Measurements from ENCODE around the gene EGFLAM. TPM values are rescaled to one million over a fixed set of nuclear protein-coding genes. Genes with fewer than 3 reads are reported as not detected.

Gene EGFLAM
- polyA plus RNA-seq, 1 experiment = 16.4 TPM

GRCh38 chr5:38438757-38439156, 180.4 kb downstream of the EGFLAM start:
- TF ChIP-seq CTCF (IDR thresholded peaks at IDR 0.05; ENCODE audit: low read depth, low read length) = no peak
- Histone ChIP-seq H3K4me3 (ENCODE audit: low read depth, low read length) (no peak overlapping the region), H3K27me3 (ENCODE audit: control insufficient read depth, insufficient read depth, low read length) (peaks cover 2% of the 10 kb centered on the region), H3K9me3 (ENCODE audit: control insufficient read depth, insufficient read depth, low read length) (no peaks in the 10 kb centered on the region), H3K27ac (ENCODE audit: low read depth, low read length) (no peak overlapping the region)
- POLR2A ChIA-PET = no interaction called here
- CTCF ChIA-PET = interaction anchor here (5.9 kb wide), 1 partner anchor 371 kb away, joined by 364 read pairs; no protein-coding TSS in a partner anchor
- no peak for DNase-seq (ENCODE audit: low read depth, low spot score)

- peak; percentile 99 for TF ChIP-seq CTCF (IDR thresholded peaks at IDR 0.05; ENCODE audit: low read depth, low read length)
- Histone ChIP-seq H3K27ac (ENCODE audit: low read depth, low read length) (no peak overlapping the region), H3K27me3 (ENCODE audit: control insufficient read depth, insufficient read depth, low read length) (peaks cover 2% of the 10 kb centered on the region), H3K4me3 (ENCODE audit: low read depth, low read length) (no peak overlapping the region), H3K9me3 (ENCODE audit: control insufficient read depth, insufficient read depth, low read length) (no peaks in the 10 kb centered on the region)
- ChIA-PET POLR2A (interaction anchor here (0.5 to 1.8 kb wide), 6 partner anchors 8 to 368 kb away, joined by 3 to 14 read pairs (median 4); no protein-coding TSS in a partner anchor), CTCF (interaction anchor here (0.5 to 5.9 kb wide), 117 partner anchors 8 to 1152 kb away, joined by 3 to 364 read pairs (median 5); no protein-coding TSS in a partner anchor)
- peak; percentile 82 for DNase-seq (ENCODE audit: low read depth, low spot score)
These were observed 183.3 kb downstream of the EGFLAM start for GRCh38 chr5:38441453-38442246.

- CTCF ChIA-PET = interaction anchor here (0.5 to 5.9 kb wide), 108 partner anchors 8 to 934 kb away, joined by 3 to 364 read pairs (median 6); no protein-coding TSS in a partner anchor
- no peak for TF ChIP-seq CTCF (IDR thresholded peaks at IDR 0.05; ENCODE audit: low read depth, low read length)
- POLR2A ChIA-PET = interaction anchor here (0.9 to 1.8 kb wide), 5 partner anchors 9 to 368 kb away, joined by 4 to 14 read pairs (median 4); no protein-coding TSS in a partner anchor
These were observed 183.9 kb downstream of the EGFLAM start for GRCh38 chr5:38442247-38442573.

GRCh38 chr5:38443390-38443789, 185.0 kb downstream of the EGFLAM start:
- CTCF ChIA-PET = interaction anchor here (0.5 to 5.9 kb wide), 6 partner anchors 17 to 376 kb away, joined by 3 to 364 read pairs (median 4); no protein-coding TSS in a partner anchor
- Histone ChIP-seq H3K27ac (ENCODE audit: low read depth, low read length) (no peak overlapping the region), H3K27me3 (ENCODE audit: control insufficient read depth, insufficient read depth, low read length) (peaks cover 2% of the 10 kb centered on the region), H3K9me3 (ENCODE audit: control insufficient read depth, insufficient read depth, low read length) (no peaks in the 10 kb centered on the region), H3K4me3 (ENCODE audit: low read depth, low read length) (no peak overlapping the region)
- POLR2A ChIA-PET = no interaction called here
- TF ChIP-seq CTCF (IDR thresholded peaks at IDR 0.05; ENCODE audit: low read depth, low read length) = no peak
- no peak for DNase-seq (ENCODE audit: low read depth, low spot score)

More at GRCh38 chr5:38442247-38442573, 183.9 kb downstream of the EGFLAM start:
- no peak overlapping the region for H3K27ac ChIP-seq (ENCODE audit: low read depth, low read length)
- DNase-seq (ENCODE audit: low read depth, low spot score) = no peak
- no peak overlapping the region for H3K4me3 ChIP-seq (ENCODE audit: low read depth, low read length)
- no peaks in the 10 kb centered on the region for H3K9me3 ChIP-seq (ENCODE audit: control insufficient read depth, insufficient read depth, low read length)
- H3K27me3 ChIP-seq (ENCODE audit: control insufficient read depth, insufficient read depth, low read length) = peaks cover 2% of the 10 kb centered on the region

Data from AG04450 (cell line).